Astrocyte (in vitro differentiated cells and primary cell): ENCODE data around the gene UTS2. TPM values are rescaled to one million over a fixed set of nuclear protein-coding genes. Genes with fewer than 3 reads are reported as not detected.

Source experiments
- DNase-seq: peaks from one replicate; pipeline ENCODE4 v3.0.0-alpha.2; 2010; ENCODE audit warnings: low read depth
- FAIRE-seq: peaks from 2 replicates; lab custom pipeline; 2011; peaks lifted over from hg19 to GRCh38; lab: Jason Lieb, UNC
- H2AFZ ChIP-seq: 2 replicates; pipeline ENCODE4 v1.6.0; 2012; ENCODE audit warnings: low read depth, low read length, inconsistent platforms
- H3K27ac ChIP-seq: 2 replicates; pipeline ENCODE4 v1.5.1; 2011; ENCODE audit warnings: low read depth, low read length, inconsistent platforms
- H3K27me3 ChIP-seq: 2 replicates; pipeline ENCODE4 v1.6.0; 2011; ENCODE audit warnings: low read length, inconsistent platforms; ENCODE audit not compliant: insufficient read depth
- H3K36me3 ChIP-seq: 2 replicates; pipeline ENCODE4 v1.5.1; 2011; ENCODE audit warnings: low read length, inconsistent platforms; ENCODE audit not compliant: insufficient read depth
- H3K4me1 ChIP-seq: 2 replicates; pipeline ENCODE4 v1.5.1; 2011; ENCODE audit warnings: low read length, inconsistent platforms; ENCODE audit not compliant: insufficient read depth
- H3K4me2 ChIP-seq: 2 replicates; pipeline ENCODE4 v1.6.0; 2012; ENCODE audit warnings: low read length, inconsistent platforms
- H3K4me3 ChIP-seq: 2 replicates; pipeline ENCODE4 v1.5.1; 2011; ENCODE audit warnings: low read depth, mild to moderate bottlenecking, low read length, inconsistent platforms; ENCODE audit not compliant: insufficient read depth
- H3K79me2 ChIP-seq: 2 replicates; pipeline ENCODE4 v1.6.0; 2012; ENCODE audit warnings: mild to moderate bottlenecking, low read length, inconsistent platforms; ENCODE audit not compliant: insufficient read depth
- H3K9ac ChIP-seq: 2 replicates; pipeline ENCODE4 v1.6.0; 2012; ENCODE audit warnings: mild to moderate bottlenecking, low read length, inconsistent platforms
- H3K9me3 ChIP-seq: 2 replicates; pipeline ENCODE4 v1.5.1; 2012; ENCODE audit warnings: low read depth, mild to moderate bottlenecking, low read length, inconsistent platforms; ENCODE audit not compliant: insufficient read depth
- H4K20me1 ChIP-seq: 2 replicates; pipeline ENCODE4 v1.6.0; 2012; ENCODE audit warnings: low read length, inconsistent platforms; ENCODE audit not compliant: insufficient read depth
- H3K27ac Mint-ChIP-seq: one replicate; pipeline ENCODE4 v1.8.0; 2021; ENCODE audit warnings: mild to moderate bottlenecking, mixed read lengths; ENCODE audit not compliant: unreplicated experiment
- H3K27me3 Mint-ChIP-seq: one replicate; pipeline ENCODE4 v1.8.0; 2021; ENCODE audit warnings: low read depth, mixed read lengths; ENCODE audit not compliant: unreplicated experiment
- H3K36me3 Mint-ChIP-seq: one replicate; pipeline ENCODE4 v1.8.0; 2021; ENCODE audit warnings: low read depth, mixed read lengths; ENCODE audit not compliant: unreplicated experiment
- H3K4me1 Mint-ChIP-seq: one replicate; pipeline ENCODE4 v1.8.0; 2021; ENCODE audit warnings: low read depth, mixed read lengths; ENCODE audit not compliant: unreplicated experiment
- H3K4me3 Mint-ChIP-seq: one replicate; pipeline ENCODE4 v1.8.0; 2021; ENCODE audit warnings: mild to moderate bottlenecking, moderate library complexity, mixed read lengths; ENCODE audit not compliant: unreplicated experiment
- H3K9me3 Mint-ChIP-seq: one replicate; pipeline ENCODE4 v1.8.0; 2021; ENCODE audit warnings: mild to moderate bottlenecking, mixed read lengths; ENCODE audit not compliant: unreplicated experiment
- CTCF ChIP-seq: IDR thresholded peaks from 2 replicates; pipeline ENCODE4 v1.5.1; 2011; ENCODE audit warnings: low read depth, mild to moderate bottlenecking, inconsistent platforms, low read length, moderate library complexity; ENCODE audit not compliant: insufficient read depth
- EZH2 ChIP-seq: IDR thresholded peaks from 2 replicates; pipeline ENCODE4 v1.6.1; 2012; ENCODE audit warnings: mild to moderate bottlenecking, low read length, inconsistent platforms; ENCODE audit not compliant: insufficient read depth
- total RNA-seq: library from RNA; stranded (reverse); gene quantifications from 2 replicates; pipeline ENCODE4 v1.2.1, GENCODE V29; 2021

UTS2 gene
- total RNA-seq, 1 donor from 2014 or later, result not detected

DNA sequence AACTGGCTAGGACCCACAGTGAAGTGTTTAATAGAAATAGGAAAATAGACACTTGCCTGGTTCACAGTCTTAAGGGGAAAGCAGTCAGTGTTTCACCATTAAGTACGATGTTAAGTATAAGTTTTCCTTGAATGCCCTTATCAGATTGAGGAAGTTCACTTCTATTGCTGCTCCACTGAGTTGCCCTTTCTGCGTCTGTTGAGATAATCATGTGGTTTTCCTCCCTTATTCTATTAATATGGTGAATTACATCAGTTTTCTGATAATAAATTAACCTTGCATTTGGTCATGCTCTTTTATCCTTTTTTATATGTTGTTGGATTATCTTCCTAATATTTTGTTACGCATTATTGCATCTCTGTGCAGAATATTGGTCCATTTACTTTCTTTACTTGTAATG, 21.4 kb downstream of the UTS2 start:
- Mint-ChIP-seq H3K9me3 (no peaks in the 10 kb centered on the region), H3K4me3 (no peak overlapping the region), H3K4me1 (no peaks in the 10 kb centered on the region), H3K36me3 (no peaks in the 10 kb centered on the region), H3K27me3 (no peaks in the 10 kb centered on the region), H3K27ac (no peak overlapping the region)
- Histone ChIP-seq H3K79me2 (no peaks in the 10 kb centered on the region), H3K9me3 (no peaks in the 10 kb centered on the region), H3K4me3 (no peak overlapping the region), H4K20me1 (no peaks in the 10 kb centered on the region), H3K27ac (no peak overlapping the region), H3K4me1 (no peaks in the 10 kb centered on the region), H3K9ac (no peak overlapping the region), H3K27me3 (no peaks in the 10 kb centered on the region), H2AFZ (no peak overlapping the region), H3K36me3 (no peaks in the 10 kb centered on the region), H3K4me2 (no peak overlapping the region)
- no peak for DNase-seq
- no peak for TF ChIP-seq EZH2
- no peak for FAIRE-seq

- no peaks in the 10 kb centered on the region for H4K20me1 ChIP-seq
- DNase-seq (no peak), FAIRE-seq (no peak)
- no peaks in the 10 kb centered on the region for H3K36me3 Mint-ChIP-seq
- H3K79me2 ChIP-seq, result no peaks in the 10 kb centered on the region
- H2AFZ ChIP-seq, result peak overlapping the region; percentile 41
- H3K27me3 ChIP-seq, result no peaks in the 10 kb centered on the region
- H3K4me3 Mint-ChIP-seq, result no peak overlapping the region
- H3K27ac ChIP-seq, result no peak overlapping the region
- peak overlapping the region; percentile 62 for H3K4me2 ChIP-seq
- H3K27ac Mint-ChIP-seq, result no peak overlapping the region
- peak overlapping the region; percentile 30 for H3K9ac ChIP-seq
- peaks cover 3% of the 10 kb centered on the region for H3K36me3 ChIP-seq
- no peaks in the 10 kb centered on the region for H3K9me3 Mint-ChIP-seq
- H3K9me3 ChIP-seq, result no peaks in the 10 kb centered on the region
- no peak for TF ChIP-seq CTCF
- TF ChIP-seq EZH2, result no peak
- no peaks in the 10 kb centered on the region for H3K4me1 Mint-ChIP-seq
- no peak overlapping the region for H3K4me3 ChIP-seq
- no peaks in the 10 kb centered on the region for H3K4me1 ChIP-seq
- H3K27me3 Mint-ChIP-seq, result no peaks in the 10 kb centered on the region
These were observed 25.5 kb downstream of the UTS2 start for GRCh38 chr1:7827126-7827955.

DNA sequence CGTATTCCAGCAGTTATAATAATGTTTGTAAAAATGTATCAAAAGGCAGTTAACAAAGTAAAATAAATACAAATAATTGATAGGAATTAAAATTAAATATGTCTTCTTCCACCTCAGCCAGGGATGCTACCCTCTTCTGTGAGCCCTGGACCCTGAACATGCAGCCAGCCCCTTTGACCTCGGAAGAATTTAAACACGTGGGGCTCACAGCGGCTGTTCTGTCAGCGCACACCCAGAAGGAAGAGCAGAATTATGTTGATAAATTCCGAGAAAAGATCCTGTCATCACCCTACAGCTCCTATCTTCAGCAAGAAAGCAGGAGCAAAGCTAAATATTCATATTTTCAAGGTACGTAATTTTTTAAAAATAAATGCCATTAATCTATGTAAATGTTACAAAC, 26.5 kb downstream of the UTS2 start:
- no peaks in the 10 kb centered on the region for H4K20me1 ChIP-seq
- no peaks in the 10 kb centered on the region for H3K79me2 ChIP-seq
- H3K9me3 ChIP-seq, result no peaks in the 10 kb centered on the region
- H2AFZ ChIP-seq, result no peak overlapping the region
- Mint-ChIP-seq H3K36me3 (no peaks in the 10 kb centered on the region), H3K27me3 (no peaks in the 10 kb centered on the region), H3K9me3 (no peaks in the 10 kb centered on the region), H3K4me1 (no peaks in the 10 kb centered on the region), H3K4me3 (no peak overlapping the region), H3K27ac (no peak overlapping the region)
- TF ChIP-seq EZH2 (no peak), CTCF (no peak)
- peaks cover 3% of the 10 kb centered on the region for H3K36me3 ChIP-seq
- no peak for DNase-seq
- H3K9ac ChIP-seq, result no peak overlapping the region
- H3K27me3 ChIP-seq, result no peaks in the 10 kb centered on the region
- no peak for FAIRE-seq
- H3K4me3 ChIP-seq, result no peak overlapping the region
- H3K27ac ChIP-seq, result no peak overlapping the region
- H3K4me1 ChIP-seq, result no peaks in the 10 kb centered on the region
- H3K4me2 ChIP-seq, result peak overlapping the region; percentile 62
